Central memory CD8-positive, alpha-beta T cell (primary cell): ENCODE results near the gene MYRF.

Experiments
- ATAC-seq: fragments of 150-1000 bp; cut with Tn5 transposase; replicated peaks from 2 replicates; pipeline ENCODE4 v1.10.0; 2022; ENCODE audit warnings: mild to moderate bottlenecking, moderate FRiP score, moderate number of reproducible peaks; ENCODE audit not compliant: poor library complexity, severe bottlenecking; ENCODE audit errors: extremely low read depth
- DNase-seq, 2 donors: peaks; one replicate each; pipeline ENCODE4 v3.0.0; 2021; ENCODE audit warnings: low spot score in 2 of 2
- H3K27ac Mint-ChIP-seq: one replicate; pipeline ENCODE4 v1.8.0; 2022; ENCODE audit warnings: low read depth, mild to moderate bottlenecking, moderate library complexity, mixed read lengths
- H3K27me3 Mint-ChIP-seq: one replicate; pipeline ENCODE4 v1.8.0; 2022; ENCODE audit warnings: mixed read lengths
- H3K36me3 Mint-ChIP-seq: one replicate; pipeline ENCODE4 v1.8.0; 2022; ENCODE audit warnings: mild to moderate bottlenecking, moderate library complexity, mixed read lengths; ENCODE audit not compliant: insufficient read depth
- H3K4me1 Mint-ChIP-seq: one replicate; pipeline ENCODE4 v1.8.0; 2022; ENCODE audit warnings: mixed read lengths
- H3K4me3 Mint-ChIP-seq: one replicate; pipeline ENCODE4 v1.8.0; 2022; ENCODE audit warnings: mild to moderate bottlenecking, moderate library complexity, mixed read lengths
- H3K9me3 Mint-ChIP-seq: one replicate; pipeline ENCODE4 v1.8.0; 2022; ENCODE audit warnings: mixed read lengths

Gene MYRF

DNA sequence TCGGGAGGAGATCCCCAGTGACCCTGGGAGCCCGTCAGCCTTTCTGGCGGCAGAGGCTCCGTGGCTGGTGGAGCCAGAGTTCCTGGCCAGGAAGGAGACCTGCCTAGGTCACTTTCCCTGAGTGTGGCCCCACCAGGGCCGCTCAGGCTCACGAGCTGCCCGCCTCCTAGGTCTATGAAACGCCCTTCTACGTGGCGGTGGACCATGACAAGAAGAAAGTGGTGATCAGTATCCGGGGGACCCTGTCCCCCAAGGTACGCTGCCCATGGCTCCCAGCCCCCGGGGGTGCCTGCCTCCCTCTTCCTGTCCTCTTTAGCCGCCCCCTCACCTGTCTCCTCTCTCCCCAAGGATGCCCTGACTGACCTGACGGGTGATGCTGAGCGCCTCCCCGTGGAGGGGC is 17.0 kb upstream of the MYRF start:
- Mint-ChIP-seq H3K27me3 (peaks cover 8% of the 10 kb centered on the region), H3K9me3 (no peaks in the 10 kb centered on the region)

GRCh38 chr11:61736310-61736709 is 16.1 kb upstream of the MYRF start:
- Mint-ChIP-seq H3K4me3 (no peak overlapping the region), H3K4me1 (peaks cover 7% of the 10 kb centered on the region), H3K27ac (no peak overlapping the region), H3K36me3 (peaks cover 2% of the 10 kb centered on the region), H3K9me3 (no peaks in the 10 kb centered on the region), H3K27me3 (peaks cover 8% of the 10 kb centered on the region)
- no peak for ATAC-seq
- DNase-seq: no peak

More for the DNA sequence above, 17.0 kb upstream of the MYRF start:
- Mint-ChIP-seq H3K4me1 (peaks cover 7% of the 10 kb centered on the region), H3K27ac (no peak overlapping the region), H3K4me3 (no peak overlapping the region), H3K36me3 (no peaks in the 10 kb centered on the region)
- no peak for ATAC-seq
- no peak for DNase-seq

- Mint-ChIP-seq H3K27ac (no peak overlapping the region), H3K4me1 (peaks cover 7% of the 10 kb centered on the region), H3K36me3 (peaks cover 2% of the 10 kb centered on the region), H3K27me3 (peaks cover 8% of the 10 kb centered on the region), H3K4me3 (no peak overlapping the region), H3K9me3 (no peaks in the 10 kb centered on the region)
- ATAC-seq (no peak), DNase-seq (no peak)
Observed at GRCh38 chr11:61737131-61737530, 15.3 kb upstream of the MYRF start.

GRCh38 chr11:61737636-61738386 is 14.6 kb upstream of the MYRF start:
- ATAC-seq (no peak), DNase-seq (no peak)
- H3K9me3 Mint-ChIP-seq: no peaks in the 10 kb centered on the region
- H3K36me3 Mint-ChIP-seq: peaks cover 2% of the 10 kb centered on the region
- peaks cover 7% of the 10 kb centered on the region for H3K4me1 Mint-ChIP-seq
- H3K4me3 Mint-ChIP-seq: no peak overlapping the region
- no peak overlapping the region for H3K27ac Mint-ChIP-seq
- H3K27me3 Mint-ChIP-seq: peaks cover 8% of the 10 kb centered on the region

- H3K4me1 Mint-ChIP-seq: no peaks in the 10 kb centered on the region
- H3K27me3 Mint-ChIP-seq: peaks cover 8% of the 10 kb centered on the region
- no peak overlapping the region for H3K27ac Mint-ChIP-seq
- DNase-seq: no peak
- no peak for ATAC-seq
- H3K36me3 Mint-ChIP-seq: peaks cover 2% of the 10 kb centered on the region
- H3K4me3 Mint-ChIP-seq: no peak overlapping the region
- no peaks in the 10 kb centered on the region for H3K9me3 Mint-ChIP-seq
Observed at GRCh38 chr11:61738776-61739175, 13.7 kb upstream of the MYRF start.

GRCh38 chr11:61739413-61739812 is 13.0 kb upstream of the MYRF start:
- H3K27me3 Mint-ChIP-seq: peaks cover 8% of the 10 kb centered on the region
- no peak overlapping the region for H3K4me3 Mint-ChIP-seq
- H3K36me3 Mint-ChIP-seq: peaks cover 2% of the 10 kb centered on the region
- H3K4me1 Mint-ChIP-seq: no peaks in the 10 kb centered on the region
- ATAC-seq: no peak
- no peaks in the 10 kb centered on the region for H3K9me3 Mint-ChIP-seq
- H3K27ac Mint-ChIP-seq: no peak overlapping the region
- DNase-seq: no peak

DNA sequence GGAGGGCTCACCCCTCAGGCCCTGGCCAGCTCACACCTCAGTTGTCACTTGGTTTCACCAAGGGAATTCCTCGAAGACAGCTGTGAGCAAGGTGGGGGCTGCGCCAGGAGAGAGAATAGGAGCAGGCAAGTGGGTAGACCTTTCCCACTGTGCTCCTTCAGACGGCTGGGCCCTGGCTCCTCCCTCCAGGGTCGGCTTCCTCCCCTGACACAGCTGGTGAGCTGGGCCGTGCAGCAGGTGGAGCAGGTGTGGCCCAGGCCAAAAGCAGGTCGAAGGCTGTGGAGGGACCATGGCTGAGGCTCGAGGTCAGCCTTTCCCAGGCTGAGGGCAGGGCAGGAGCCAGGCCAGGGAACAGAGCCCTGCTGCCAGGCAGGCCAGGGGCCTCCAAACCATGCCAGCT is 12.5 kb upstream of the MYRF start:
- ATAC-seq (no peak), DNase-seq (no peak)
- no peaks in the 10 kb centered on the region for H3K4me1 Mint-ChIP-seq
- H3K4me3 Mint-ChIP-seq: no peak overlapping the region
- no peaks in the 10 kb centered on the region for H3K9me3 Mint-ChIP-seq
- H3K36me3 Mint-ChIP-seq: peaks cover 2% of the 10 kb centered on the region
- H3K27ac Mint-ChIP-seq: no peak overlapping the region
- H3K27me3 Mint-ChIP-seq: peaks cover 8% of the 10 kb centered on the region

DNA sequence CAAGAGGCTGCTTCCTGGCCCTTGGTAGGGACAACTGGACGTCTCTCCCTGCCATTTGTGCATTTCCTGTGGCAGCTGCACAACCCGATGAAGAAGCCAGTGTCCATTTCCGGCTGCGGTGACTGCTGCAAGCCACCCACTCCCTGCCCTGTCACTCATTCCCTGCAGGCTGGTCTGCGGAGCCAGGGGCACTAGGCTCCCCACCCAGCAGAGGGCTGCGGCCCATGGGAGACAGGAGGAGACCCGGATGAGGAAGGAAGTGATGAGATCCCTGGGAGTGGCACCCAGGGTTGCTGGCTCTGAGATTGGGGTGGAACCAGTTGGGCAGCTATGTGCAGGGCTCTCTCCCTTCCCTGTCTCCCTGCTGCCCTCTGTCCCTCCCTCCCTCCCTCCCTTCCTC is 10.0 kb upstream of the MYRF start:
- H3K27ac Mint-ChIP-seq: no peak overlapping the region
- ATAC-seq: no peak
- H3K27me3 Mint-ChIP-seq: peaks cover 8% of the 10 kb centered on the region
- DNase-seq: no peak
- no peaks in the 10 kb centered on the region for H3K4me1 Mint-ChIP-seq
- peaks cover 2% of the 10 kb centered on the region for H3K36me3 Mint-ChIP-seq
- H3K9me3 Mint-ChIP-seq: no peaks in the 10 kb centered on the region
- no peak overlapping the region for H3K4me3 Mint-ChIP-seq

DNA sequence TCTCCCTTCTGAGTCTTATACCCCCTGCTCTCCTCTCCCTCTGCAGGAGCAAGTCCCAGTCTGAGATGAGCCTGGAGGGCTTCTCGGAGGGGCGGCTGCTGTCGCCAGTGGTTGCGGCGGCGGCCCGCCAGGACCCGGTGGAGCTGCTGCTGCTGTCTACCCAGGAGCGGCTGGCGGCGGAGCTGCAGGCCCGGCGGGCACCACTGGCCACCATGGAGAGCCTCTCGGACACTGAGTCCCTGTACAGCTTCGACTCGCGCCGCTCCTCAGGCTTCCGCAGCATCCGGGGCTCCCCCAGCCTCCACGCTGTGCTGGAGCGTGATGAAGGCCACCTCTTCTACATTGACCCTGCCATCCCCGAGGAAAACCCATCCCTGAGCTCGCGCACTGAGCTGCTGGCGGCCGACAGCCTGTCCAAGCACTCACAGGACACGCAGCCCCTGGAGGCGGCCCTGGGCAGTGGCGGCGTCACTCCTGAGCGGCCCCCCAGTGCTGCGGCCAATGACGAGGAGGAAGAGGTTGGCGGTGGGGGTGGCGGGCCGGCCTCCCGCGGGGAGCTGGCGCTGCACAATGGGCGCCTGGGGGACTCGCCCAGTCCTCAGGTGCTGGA is 8.8 kb upstream of the MYRF start:
- Mint-ChIP-seq H3K4me1 (no peaks in the 10 kb centered on the region), H3K27ac (no peak overlapping the region), H3K27me3 (peaks cover 2% of the 10 kb centered on the region), H3K9me3 (no peaks in the 10 kb centered on the region), H3K4me3 (no peak overlapping the region), H3K36me3 (peaks cover 2% of the 10 kb centered on the region)
- DNase-seq: no peak
- ATAC-seq: no peak

- no peak for DNase-seq
- Mint-ChIP-seq H3K27me3 (peaks cover 7% of the 10 kb centered on the region), H3K4me3 (no peak overlapping the region), H3K27ac (no peak overlapping the region), H3K9me3 (no peaks in the 10 kb centered on the region), H3K36me3 (peaks cover 2% of the 10 kb centered on the region), H3K4me1 (no peaks in the 10 kb centered on the region)
- no peak for ATAC-seq
Observed at GRCh38 chr11:61744181-61744580, 8.3 kb upstream of the MYRF start.

DNA sequence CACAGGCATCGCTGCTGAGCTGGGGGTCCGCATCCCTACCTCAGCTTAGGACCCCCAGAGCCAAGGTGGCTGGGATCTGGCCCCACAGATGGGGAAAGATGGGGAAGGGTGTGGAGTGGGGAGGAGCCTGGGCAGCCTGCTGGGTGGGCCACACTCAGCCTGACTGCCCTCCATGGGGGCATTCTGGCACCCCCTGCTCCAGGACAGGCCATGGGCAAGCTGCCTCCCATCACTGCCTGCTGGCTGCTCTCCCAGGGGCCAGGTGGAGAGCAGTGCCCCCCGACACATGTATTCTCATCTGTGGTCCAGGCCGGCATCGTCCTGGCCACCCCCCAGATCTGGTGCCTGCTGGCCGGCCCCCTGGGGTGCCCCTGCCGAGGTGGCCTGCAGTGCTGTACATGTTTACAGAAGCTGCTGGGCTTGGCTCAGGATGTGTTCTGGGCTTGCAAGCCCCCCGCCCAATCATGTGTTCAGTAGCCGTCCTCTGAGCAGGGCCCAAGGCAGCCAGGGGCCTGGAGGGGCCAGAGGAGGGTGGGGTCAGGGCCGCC is 7.8 kb upstream of the MYRF start:
- Mint-ChIP-seq H3K27ac (no peak overlapping the region), H3K9me3 (no peaks in the 10 kb centered on the region), H3K27me3 (peaks cover 12% of the 10 kb centered on the region), H3K36me3 (peaks cover 2% of the 10 kb centered on the region), H3K4me1 (no peaks in the 10 kb centered on the region), H3K4me3 (no peak overlapping the region)
- no peak for ATAC-seq
- no peak for DNase-seq

GRCh38 chr11:61745781-61746441 is 6.5 kb upstream of the MYRF start:
- Mint-ChIP-seq H3K4me1 (no peaks in the 10 kb centered on the region), H3K36me3 (peaks cover 2% of the 10 kb centered on the region)

More at GRCh38 chr11:61745781-61746441, 6.5 kb upstream of the MYRF start:
- H3K9me3 Mint-ChIP-seq: no peaks in the 10 kb centered on the region
- DNase-seq (no peak), ATAC-seq (no peak)
- H3K27ac Mint-ChIP-seq: no peak overlapping the region
- no peak overlapping the region for H3K4me3 Mint-ChIP-seq
- H3K27me3 Mint-ChIP-seq: peaks cover 20% of the 10 kb centered on the region
